ENCODE measurements around the gene ATP2A2.

The ATP2A2 gene

DNA sequence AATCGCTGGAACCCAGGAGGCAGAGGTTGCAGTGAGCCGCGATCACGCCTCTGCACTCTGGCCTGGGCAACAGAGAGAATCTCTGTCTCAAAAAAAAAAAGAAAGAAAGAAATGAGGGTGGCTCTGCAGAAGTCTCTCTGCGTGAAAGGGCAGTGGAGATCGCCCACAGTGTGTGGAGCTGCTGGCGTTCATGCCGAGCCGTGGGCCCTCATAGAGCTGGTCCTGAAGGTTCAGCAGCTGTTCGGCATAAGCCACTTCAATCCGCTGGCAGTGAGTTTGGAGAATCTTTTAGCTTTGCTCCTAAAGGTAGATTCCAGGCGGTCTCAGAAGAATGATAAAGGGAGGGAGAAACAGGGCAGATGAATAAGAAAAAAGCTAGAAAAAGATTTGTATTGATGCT is 36.7 kb upstream of the ATP2A2 start:
- TF ChIP-seq CTCF (IDR thresholded peaks at IDR 0.05; ENCODE audit: low read depth, low read length, missing control alignments), result no peak
- in situ Hi-C loops (cut with HindIII; ENCODE audit: low sequenced_read_pairs), result no loop called here
- DNase-seq (ENCODE audit: low read depth), result no peak
- H3K4me3 ChIP-seq (ENCODE audit: low read depth, low read length), result no peak overlapping the region

GRCh38 chr12:110244829-110245228 is 36.2 kb upstream of the ATP2A2 start:
- in situ Hi-C loops (cut with HindIII; ENCODE audit: low sequenced_read_pairs), result no loop called here
- DNase-seq (ENCODE audit: low read depth), result no peak
- TF ChIP-seq CTCF (IDR thresholded peaks at IDR 0.05; ENCODE audit: low read depth, low read length, missing control alignments), result no peak
- H3K4me3 ChIP-seq (ENCODE audit: low read depth, low read length), result no peak overlapping the region

DNA sequence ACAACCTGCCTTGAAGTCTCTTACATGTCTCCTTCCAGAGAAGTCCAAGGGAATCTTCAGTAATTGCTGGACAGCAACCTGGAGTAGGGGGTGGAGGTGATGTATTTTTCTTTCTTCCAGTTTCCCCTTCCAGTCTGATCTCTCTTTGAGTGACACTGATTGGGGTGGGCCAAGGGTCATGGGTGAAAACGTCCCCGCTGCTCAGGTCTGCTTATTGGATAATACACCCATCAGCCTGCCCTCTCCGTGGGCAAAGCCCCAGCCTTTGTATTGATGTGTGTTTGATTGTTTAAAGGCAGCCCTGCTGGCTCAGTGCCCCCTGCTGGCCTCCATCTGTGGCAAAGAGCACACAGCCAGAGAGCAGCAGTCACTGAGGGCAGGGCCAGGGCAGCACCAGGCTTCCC is 35.7 kb upstream of the ATP2A2 start:
- in situ Hi-C loops (cut with HindIII; ENCODE audit: low sequenced_read_pairs), result no loop called here
- TF ChIP-seq CTCF (IDR thresholded peaks at IDR 0.05; ENCODE audit: low read depth, low read length, missing control alignments), result peak; percentile 8
- DNase-seq (ENCODE audit: low read depth), result no peak
- no peak overlapping the region for H3K4me3 ChIP-seq (ENCODE audit: low read depth, low read length)

DNA sequence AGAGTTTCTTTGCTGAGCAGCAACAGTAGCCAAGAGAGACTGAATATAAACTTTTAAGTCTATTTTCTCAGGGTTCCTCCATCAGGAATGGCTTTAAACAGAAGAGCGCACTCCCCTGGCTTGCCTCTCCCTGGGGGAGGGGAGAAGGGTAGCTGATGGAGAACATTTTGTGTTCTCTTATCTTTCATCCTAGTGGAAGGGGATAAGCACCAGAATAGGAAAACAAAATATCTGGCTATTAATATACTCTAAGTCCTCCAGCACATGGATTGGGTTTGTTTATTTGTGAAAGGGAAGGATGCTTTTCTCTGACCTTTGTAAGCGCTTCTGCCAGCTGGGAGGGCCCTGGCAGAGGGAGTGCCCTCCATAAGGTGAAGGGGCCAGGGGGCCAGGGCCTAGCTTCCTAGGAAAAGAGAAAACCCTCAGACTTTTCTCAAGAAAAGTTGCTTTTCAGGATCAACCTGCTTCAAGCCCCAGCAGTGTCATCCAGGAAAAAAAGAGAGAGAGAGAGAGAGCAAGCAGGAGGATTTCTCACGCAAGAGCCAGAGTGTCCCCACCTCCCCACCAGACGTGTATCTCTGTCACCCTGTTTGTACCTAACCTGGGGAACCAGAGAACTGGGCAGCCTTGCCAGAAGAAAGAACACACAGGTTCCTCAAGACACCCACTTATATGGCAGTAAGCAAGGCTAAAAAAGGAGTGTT is 34.3 kb upstream of the ATP2A2 start:
- DNase-seq (ENCODE audit: low read depth), result no peak
- no peak overlapping the region for H3K4me3 ChIP-seq (ENCODE audit: low read depth, low read length)
- in situ Hi-C loops (cut with HindIII; ENCODE audit: low sequenced_read_pairs), result no loop called here
- TF ChIP-seq CTCF (IDR thresholded peaks at IDR 0.05; ENCODE audit: low read depth, low read length, missing control alignments), result no peak

DNA sequence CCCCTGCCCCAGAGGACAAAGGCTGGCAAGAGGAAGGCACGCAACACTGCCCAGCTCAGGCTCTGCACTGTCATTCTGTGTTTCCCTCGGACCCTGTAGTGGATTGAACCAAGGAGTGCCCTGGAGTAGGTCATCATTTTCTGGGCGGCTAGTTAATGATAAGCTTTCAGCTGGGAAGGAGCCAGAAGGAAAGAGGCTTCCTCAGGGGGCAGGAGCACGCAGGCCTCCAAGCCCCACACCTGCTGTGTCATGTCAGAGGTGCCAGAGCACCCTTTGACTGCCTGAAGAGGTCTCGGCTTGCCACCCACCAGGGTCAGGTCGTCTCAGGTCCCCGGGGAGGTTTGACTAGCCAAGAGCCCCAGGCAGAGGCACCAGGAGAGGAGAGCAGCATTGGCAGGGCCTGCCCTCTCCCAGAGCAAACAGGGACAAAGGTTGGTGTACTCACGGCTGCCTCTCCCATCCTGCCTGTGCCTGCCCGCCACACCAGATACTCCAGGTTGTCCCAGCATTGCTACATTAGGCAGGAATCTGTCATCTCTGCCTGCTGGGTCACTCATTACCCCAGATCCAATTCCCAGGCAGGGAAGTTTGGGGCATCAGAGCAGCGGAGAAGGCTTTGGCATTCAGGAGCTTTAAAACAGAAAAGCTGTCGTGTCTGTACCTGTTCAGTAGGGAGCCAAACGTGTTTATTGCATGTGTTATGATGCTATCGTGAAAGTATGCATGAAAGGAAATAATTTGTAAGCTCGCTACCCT is 33.5 kb upstream of the ATP2A2 start:
- TF ChIP-seq CTCF (IDR thresholded peaks at IDR 0.05; ENCODE audit: low read depth, low read length, missing control alignments), result no peak
- no peak for DNase-seq (ENCODE audit: low read depth)
- in situ Hi-C loops (cut with HindIII; ENCODE audit: low sequenced_read_pairs), result no loop called here
- no peak overlapping the region for H3K4me3 ChIP-seq (ENCODE audit: low read depth, low read length)

DNA sequence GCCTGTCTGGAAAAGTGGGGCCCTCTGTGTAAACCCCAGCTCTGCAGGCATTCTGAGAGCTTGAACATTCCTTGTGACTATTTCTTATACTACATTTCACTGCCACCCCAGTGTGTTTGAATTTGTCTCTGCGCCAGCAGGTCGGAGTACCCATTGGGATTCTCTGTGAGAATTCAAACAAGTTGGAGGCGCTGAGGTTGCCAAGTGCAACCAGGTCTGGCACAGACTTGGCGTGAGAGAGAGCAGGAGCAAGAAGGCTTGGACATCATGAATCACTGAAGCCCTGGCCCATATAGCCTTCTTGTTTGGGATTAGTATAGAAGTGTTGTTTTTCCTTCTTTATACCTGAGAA is 33.0 kb upstream of the ATP2A2 start:
- TF ChIP-seq CTCF (IDR thresholded peaks at IDR 0.05; ENCODE audit: low read depth, low read length, missing control alignments), result no peak
- in situ Hi-C loops (cut with HindIII; ENCODE audit: low sequenced_read_pairs), result no loop called here
- no peak for DNase-seq (ENCODE audit: low read depth)
- H3K4me3 ChIP-seq (ENCODE audit: low read depth, low read length), result no peak overlapping the region

Data from astrocyte of the cerebellum (primary cell).